CD14-positive monocyte (primary cell): ENCODE measurements around the gene VSIR. TPM values are rescaled to one million over a fixed set of nuclear protein-coding genes. Genes with fewer than 3 reads are reported as not detected.

Experiments
- DNase-seq, 3 donors: peaks; one replicate each; pipeline ENCODE4 v3.0.0-alpha.2; 2011 to 2022
- H2AFZ ChIP-seq: 2 replicates; pipeline ENCODE4 v1.6.0; 2012; ENCODE audit warnings: mild to moderate bottlenecking, low read depth, low read length, inconsistent platforms; ENCODE audit not compliant: insufficient read depth, poor library complexity, severe bottlenecking
- H3K27ac ChIP-seq, 2 donors: 1 replicate in 1 of 2; 2 replicates in 1 of 2; pipeline ENCODE4 v1.5.1; 2012 to 2013; ENCODE audit warnings: low read length in 2 of 2, control low read depth in 1 of 2, inconsistent platforms in 1 of 2, low read depth in 1 of 2, mild to moderate bottlenecking in 1 of 2
- H3K27me3 ChIP-seq, 2 donors: one replicate each; pipeline versions ENCODE4 v1.6.0 to v1.6.1; 2011 to 2013; ENCODE audit warnings: low read length in 2 of 2; ENCODE audit not compliant: control insufficient read depth in 2 of 2, insufficient read depth in 2 of 2
- H3K36me3 ChIP-seq, 2 donors: replicated peaks in 1 of 2; 1 replicate in 1 of 2; 2 replicates in 1 of 2; pipeline versions ENCODE4 v1.5.1 to v1.6.1; 2012 to 2013; ENCODE audit warnings: low read length in 2 of 2, control low read depth in 1 of 2, inconsistent platforms in 1 of 2, mild to moderate bottlenecking in 1 of 2; ENCODE audit not compliant: insufficient read depth in 2 of 2, control insufficient read depth in 1 of 2
- H3K4me1 ChIP-seq, 2 donors: 1 replicate in 1 of 2; 2 replicates in 1 of 2; pipeline versions ENCODE4 v1.5.1 to v1.6.1; 2012 to 2013; ENCODE audit warnings: low read length in 2 of 2, control low read depth in 1 of 2, inconsistent platforms in 1 of 2, mild to moderate bottlenecking in 1 of 2, moderate library complexity in 1 of 2; ENCODE audit not compliant: insufficient read depth in 2 of 2, control insufficient read depth in 1 of 2
- H3K4me2 ChIP-seq: replicated peaks from 2 replicates; pipeline ENCODE3; 2012; ENCODE audit warnings: low read length, moderate library complexity, mild to moderate bottlenecking; ENCODE audit not compliant: poor library complexity, severe bottlenecking; ENCODE audit errors: extremely low read depth
- H3K4me3 ChIP-seq, 3 experiments: fragments of 200-600 bp in 1 of 3; sonication (generic) in 1 of 3; replicated peaks in 1 of 3; 1 replicate in 2 of 3; 2 replicates in 1 of 3; pipeline ENCODE4 v1.5.1; 2011 to 2013; ENCODE audit warnings: low read length in 3 of 3, mild to moderate bottlenecking in 3 of 3, control low read depth in 2 of 3, low read depth in 2 of 3, inconsistent platforms in 1 of 3, moderate library complexity in 1 of 3
- H3K79me2 ChIP-seq: 2 replicates; pipeline ENCODE4 v1.6.0; 2012; ENCODE audit warnings: mild to moderate bottlenecking, control low read depth, inconsistent platforms, low read length, moderate library complexity; ENCODE audit not compliant: insufficient read depth
- H3K9ac ChIP-seq: 2 replicates; pipeline ENCODE4 v1.6.0; 2017; ENCODE audit warnings: low read length, mild to moderate bottlenecking; ENCODE audit not compliant: insufficient read depth, poor library complexity, severe bottlenecking
- H3K9me3 ChIP-seq, 2 donors: replicated peaks in 1 of 2; 1 replicate in 1 of 2; 2 replicates in 1 of 2; pipeline versions ENCODE4 v1.5.1 to v1.6.1; 2012 to 2013; ENCODE audit warnings: low read length in 2 of 2, control low read depth in 1 of 2; ENCODE audit not compliant: control insufficient read depth in 1 of 2, insufficient read depth in 1 of 2
- H4K20me1 ChIP-seq: 2 replicates; pipeline ENCODE4 v1.6.0; 2012; ENCODE audit warnings: mild to moderate bottlenecking, low read length, control low read depth, moderate library complexity; ENCODE audit not compliant: insufficient read depth
- H3K27ac Mint-ChIP-seq, 7 donors: one replicate each; pipeline ENCODE4 v1.8.0; 2020; ENCODE audit warnings: mild to moderate bottlenecking in 7 of 7, mixed read lengths in 7 of 7, moderate library complexity in 6 of 7, inconsistent platforms in 2 of 7
- H3K27me3 Mint-ChIP-seq, 3 donors: one replicate each; pipeline ENCODE4 v1.8.0; 2021 to 2022; ENCODE audit warnings: low read depth in 3 of 3, mild to moderate bottlenecking in 3 of 3, mixed read lengths in 3 of 3, moderate library complexity in 3 of 3, inconsistent platforms in 1 of 3
- H3K36me3 Mint-ChIP-seq, 2 donors: one replicate each; pipeline ENCODE4 v1.8.0; 2020; ENCODE audit warnings: mixed read lengths in 2 of 2, inconsistent platforms in 1 of 2, mild to moderate bottlenecking in 1 of 2
- H3K4me1 Mint-ChIP-seq: one replicate; pipeline ENCODE4 v1.8.0; 2020; ENCODE audit warnings: mild to moderate bottlenecking, mixed read lengths
- H3K4me3 Mint-ChIP-seq, 2 donors: one replicate each; pipeline ENCODE4 v1.8.0; 2020; ENCODE audit warnings: mild to moderate bottlenecking in 2 of 2, mixed read lengths in 2 of 2, moderate library complexity in 1 of 2
- H3K9me3 Mint-ChIP-seq, 7 donors: one replicate each; pipeline ENCODE4 v1.8.0; 2020 to 2022; ENCODE audit warnings: mixed read lengths in 7 of 7, mild to moderate bottlenecking in 6 of 7, moderate library complexity in 6 of 7, inconsistent platforms in 2 of 7
- WGBS: methylation state at CpG from one replicate; pipeline ENCODE4 v1.1.5; 2013; ENCODE audit warnings: missing lambda C conversion rate; ENCODE audit not compliant: insufficient coverage; 5-methylcytosine and 5-hydroxymethylcytosine counted together
- intact Hi-C, 2 donors: fragments of 100-400 bp; cut with micrococcal nuclease; formaldehyde crosslinking; loops; one replicate each; pipeline versions ENCODE4 v1.15.0 to v1.15.1; 2023
- polyA plus RNA-seq, 3 donors: library from polyadenylated mRNA; depleted of rRNA in 1 of 3; unstranded in 2 of 3; stranded (reverse) in 1 of 3; fragments of 300-500 nt in 2 of 3; fragments of >200 nt in 1 of 3; fragmentation: Illumina TruSeq in 2 of 3; gene quantifications; 1 replicate in 2 of 3; 2 replicates in 1 of 3; pipeline ENCODE4 v1.2.3, GENCODE V29; 2012 to 2021
- TF ChIP-seq, protein P1 (sequence below): fragments of 200-600 bp; IDR thresholded peaks from one replicate; pipeline ENCODE4 v1.8.0; 2022; ENCODE audit warnings: antibody characterized with exemption, mild to moderate bottlenecking

VSIR gene
- polyA plus RNA-seq, 3 donors: 635 to 1,133 (median 801) TPM

DNA sequence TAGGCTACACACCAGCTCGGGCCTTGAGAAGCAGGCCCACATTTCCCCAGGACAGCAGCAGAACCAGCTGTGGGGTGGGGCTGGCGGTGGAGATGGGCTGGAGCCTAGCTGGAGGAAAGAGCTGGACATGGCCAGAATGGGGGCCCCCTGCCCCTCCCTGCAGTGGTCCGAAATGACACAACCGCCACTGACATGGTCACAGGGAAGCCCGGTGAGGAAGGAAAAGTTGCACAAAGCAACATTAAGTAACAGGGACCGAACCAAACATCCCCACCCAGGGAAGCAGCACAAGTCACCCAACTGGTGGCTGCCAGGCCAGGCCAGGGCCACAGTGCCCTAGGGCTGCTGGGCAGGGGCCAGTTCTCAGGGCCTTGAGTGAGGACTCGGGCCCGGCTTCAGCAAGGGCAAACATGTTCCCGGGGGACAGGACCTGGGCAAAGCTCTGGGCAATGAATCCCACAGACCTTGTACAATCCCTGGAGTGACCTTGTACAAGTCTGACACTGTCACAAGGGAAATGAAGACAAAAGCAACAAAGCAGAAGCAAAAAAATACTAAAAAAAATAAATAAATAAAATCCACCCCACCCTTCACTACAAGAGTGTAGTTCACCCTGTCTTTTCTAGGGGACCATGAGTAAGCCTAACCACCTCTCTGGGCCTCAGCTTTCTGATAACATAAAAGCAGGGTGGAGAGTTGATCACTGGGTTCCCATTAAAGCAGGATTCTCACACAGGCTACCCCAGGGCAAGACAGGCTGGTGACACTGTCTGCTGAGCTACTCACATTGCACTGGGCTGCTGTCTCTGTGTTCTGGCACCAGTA, 44.7 kb upstream of the VSIR start:
- Histone ChIP-seq H3K79me2 (peaks cover 80% of the 10 kb centered on the region), H3K27ac (peak overlapping the region; percentile 89 to 95), H3K4me1 (peaks cover 93 to 99% of the 10 kb centered on the region in 2 donors), H3K36me3 (peaks cover 93 to 100% of the 10 kb centered on the region in 2 donors), H4K20me1 (peaks cover 100% of the 10 kb centered on the region), H3K4me2 (peak overlapping the region; percentile 40), H3K9ac (peak overlapping the region; percentile 58), H3K4me3 (peak overlapping the region in 1 of 3 experiments; percentile 46), H2AFZ (no peak overlapping the region), H3K9me3 (no peaks in the 10 kb centered on the region), H3K27me3 (no peaks in the 10 kb centered on the region)
- Mint-ChIP-seq H3K4me3 (peak overlapping the region; percentile 27 to 80), H3K36me3 (peaks cover 96% of the 10 kb centered on the region in 2 donors), H3K9me3 (no peaks in the 10 kb centered on the region), H3K27ac (peak overlapping the region; percentile 96 to 98 (median 98)), H3K4me1 (peaks cover 94% of the 10 kb centered on the region), H3K27me3 (peaks cover 0 to 2% (median 0%) of the 10 kb centered on the region in 3 donors)
- WGBS: 2% methylated on average over 7 of the region's 9 CpGs
- TF ChIP-seq, protein P1, sequence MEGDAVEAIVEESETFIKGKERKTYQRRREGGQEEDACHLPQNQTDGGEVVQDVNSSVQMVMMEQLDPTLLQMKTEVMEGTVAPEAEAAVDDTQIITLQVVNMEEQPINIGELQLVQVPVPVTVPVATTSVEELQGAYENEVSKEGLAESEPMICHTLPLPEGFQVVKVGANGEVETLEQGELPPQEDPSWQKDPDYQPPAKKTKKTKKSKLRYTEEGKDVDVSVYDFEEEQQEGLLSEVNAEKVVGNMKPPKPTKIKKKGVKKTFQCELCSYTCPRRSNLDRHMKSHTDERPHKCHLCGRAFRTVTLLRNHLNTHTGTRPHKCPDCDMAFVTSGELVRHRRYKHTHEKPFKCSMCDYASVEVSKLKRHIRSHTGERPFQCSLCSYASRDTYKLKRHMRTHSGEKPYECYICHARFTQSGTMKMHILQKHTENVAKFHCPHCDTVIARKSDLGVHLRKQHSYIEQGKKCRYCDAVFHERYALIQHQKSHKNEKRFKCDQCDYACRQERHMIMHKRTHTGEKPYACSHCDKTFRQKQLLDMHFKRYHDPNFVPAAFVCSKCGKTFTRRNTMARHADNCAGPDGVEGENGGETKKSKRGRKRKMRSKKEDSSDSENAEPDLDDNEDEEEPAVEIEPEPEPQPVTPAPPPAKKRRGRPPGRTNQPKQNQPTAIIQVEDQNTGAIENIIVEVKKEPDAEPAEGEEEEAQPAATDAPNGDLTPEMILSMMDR: no peak
- peak; percentile 79 to 94 (median 88) for DNase-seq
- intact Hi-C loops: loop anchor here in 1 of 2 donors (10.0 kb wide), 1 partner anchor 503 kb away; the partner anchor contains the start of gene SLC29A3

DNA sequence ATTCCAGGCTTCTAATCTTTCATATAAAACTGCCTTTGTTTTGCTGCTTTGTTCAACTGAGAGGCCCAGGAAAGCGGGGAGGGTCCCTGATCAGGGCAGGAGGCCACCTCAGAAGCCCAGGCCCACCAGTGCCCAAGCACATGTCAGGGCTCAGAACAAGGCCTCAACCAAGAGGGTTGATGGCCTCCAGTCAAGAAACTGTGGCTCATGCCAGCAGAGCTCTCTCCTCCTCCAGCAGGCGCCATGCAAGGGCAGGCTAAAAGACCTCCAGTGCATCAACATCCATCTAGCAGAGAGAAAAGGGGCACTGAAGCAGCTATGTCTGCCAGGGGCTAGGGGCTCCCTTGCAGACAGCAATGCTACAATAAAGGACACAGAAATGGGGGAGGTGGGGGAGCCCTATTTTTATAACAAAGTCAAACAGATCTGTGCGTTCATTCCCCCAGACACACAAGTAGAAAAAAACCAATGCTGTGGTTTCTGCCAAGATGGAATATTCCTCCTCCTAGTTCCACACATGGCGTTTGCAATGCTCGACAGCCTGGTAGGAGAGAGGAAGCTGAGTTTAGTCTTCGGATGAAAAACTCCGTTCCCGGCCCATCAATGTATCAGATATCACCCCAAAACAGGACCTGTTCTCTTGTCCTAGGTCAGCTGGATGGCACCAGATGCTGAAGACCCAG, 43.8 kb upstream of the VSIR start:
- peak overlapping the region; percentile 89 to 95 for H3K27ac ChIP-seq
- H3K4me3 ChIP-seq: peak overlapping the region in 1 of 3 experiments; percentile 27
- peaks cover 100% of the 10 kb centered on the region for H4K20me1 ChIP-seq
- H3K4me2 ChIP-seq: peak overlapping the region; percentile 40
- intact Hi-C loops: loop anchor here in 1 of 2 donors (10.0 kb wide), 1 partner anchor 502 kb away; the partner anchor contains the start of gene SLC29A3
- WGBS: 91% methylated on average over 1 of the region's 8 CpGs
- H3K9me3 ChIP-seq: no peaks in the 10 kb centered on the region
- H2AFZ ChIP-seq: no peak overlapping the region
- TF ChIP-seq, protein P1: no peak
- peaks cover 93 to 100% of the 10 kb centered on the region in 2 donors for H3K4me1 ChIP-seq
- peaks cover 89 to 95% of the 10 kb centered on the region in 2 donors for H3K36me3 ChIP-seq
- H3K79me2 ChIP-seq: peaks cover 70% of the 10 kb centered on the region
- H3K4me1 Mint-ChIP-seq: peaks cover 92% of the 10 kb centered on the region
- peak overlapping the region; percentile 58 for H3K9ac ChIP-seq
- H3K27me3 ChIP-seq: no peaks in the 10 kb centered on the region
- peaks cover 0 to 2% (median 0%) of the 10 kb centered on the region in 3 donors for H3K27me3 Mint-ChIP-seq
- DNase-seq: no peak
- H3K27ac Mint-ChIP-seq: peak overlapping the region; percentile 96 to 98 (median 98)
- no peaks in the 10 kb centered on the region for H3K9me3 Mint-ChIP-seq
- peak overlapping the region in 1 of 2 donors; percentile 80 for H3K4me3 Mint-ChIP-seq
- H3K36me3 Mint-ChIP-seq: peaks cover 90 to 93% of the 10 kb centered on the region in 2 donors
